K562 (cell line): Measurements from ENCODE around the gene PPP2R1A.

Experiments
- ATF7 ChIP-seq: fragments of 450-650 bp; IDR thresholded peaks from 2 replicates; pipeline ENCODE4 v1.7.1; 2014; ENCODE audit warnings: mild to moderate bottlenecking, moderate library complexity
- BRCA1 ChIP-seq, 2 experiments: fragments of 450-650 bp in 1 of 2; sonication (generic) in 1 of 2; formaldehyde crosslinking in 1 of 2; IDR thresholded peaks; 2 replicates each; pipeline versions ENCODE4 v1.5.0 to v1.6.1; 2017 to 2020; ENCODE audit warnings: mild to moderate bottlenecking in 1 of 2, missing genetic modification reagents in 1 of 2
- DNMT1 ChIP-seq: fragments of 450-650 bp; IDR thresholded peaks from 2 replicates; pipeline ENCODE4 v1.6.1; 2016; ENCODE audit warnings: antibody characterized with exemption, mild to moderate bottlenecking
- ELF1 ChIP-seq: fragments of 200-800 bp; sonication (Bioruptor generic); IDR thresholded peaks from 2 replicates; pipeline ENCODE4 v1.6.1; 2016; ENCODE audit warnings: missing genetic modification characterization, missing compliant biosample characterization
- EP300 ChIP-seq: IDR thresholded peaks from 2 replicates; pipeline ENCODE4 v1.6.1; 2012; ENCODE audit warnings: low read length, improper control_type of control experiment
- GTF2A2 ChIP-seq: IDR thresholded peaks from 2 replicates; pipeline ENCODE4 v1.6.1; 2016; ENCODE audit warnings: mild to moderate bottlenecking, missing genetic modification characterization, missing compliant biosample characterization
- JUND ChIP-seq, 2 experiments: IDR thresholded peaks; 2 replicates in 1 of 2; 3 replicates in 1 of 2; pipeline ENCODE4 v1.6.1; 2011; ENCODE audit warnings: borderline replicate concordance in 2 of 2, low read depth in 2 of 2, low read length in 2 of 2, improper control_type of control experiment in 1 of 2, missing biosample characterization in 1 of 2, missing genetic modification characterization in 1 of 2, missing genetic modification reagents in 1 of 2
- RFX5 ChIP-seq: IDR thresholded peaks from 2 replicates; pipeline ENCODE4 v1.6.1; 2011; ENCODE audit warnings: low read depth, mild to moderate bottlenecking, improper control_type of control experiment, low read length
- SREBF2 ChIP-seq: sonication (generic); formaldehyde crosslinking; IDR thresholded peaks from 2 replicates; pipeline ENCODE4 v1.4.0; 2020; ENCODE audit warnings: mild to moderate bottlenecking, missing genetic modification reagents
- TF ChIP-seq, protein P1 (sequence below), 3 experiments: IDR thresholded peaks in 2 of 3; conservative IDR thresholded peaks in 1 of 3; 2 replicates each; pipeline ENCODE4 v1.5.1; 2011 to 2012; ENCODE audit warnings: low read length in 3 of 3, mild to moderate bottlenecking in 3 of 3, control low read depth in 2 of 3, improper control_type of control experiment in 1 of 3, inconsistent platforms in 1 of 3, low read depth in 1 of 3, mixed read lengths in 1 of 3, moderate library complexity in 1 of 3; ENCODE audit not compliant: insufficient read depth in 2 of 3
- TF ChIP-seq, protein P2 (sequence below): sonication (generic); formaldehyde crosslinking; IDR thresholded peaks from 2 replicates; pipeline ENCODE4 v1.8.0; 2022; ENCODE audit warnings: mild to moderate bottlenecking, missing genetic modification reagents

DNA sequence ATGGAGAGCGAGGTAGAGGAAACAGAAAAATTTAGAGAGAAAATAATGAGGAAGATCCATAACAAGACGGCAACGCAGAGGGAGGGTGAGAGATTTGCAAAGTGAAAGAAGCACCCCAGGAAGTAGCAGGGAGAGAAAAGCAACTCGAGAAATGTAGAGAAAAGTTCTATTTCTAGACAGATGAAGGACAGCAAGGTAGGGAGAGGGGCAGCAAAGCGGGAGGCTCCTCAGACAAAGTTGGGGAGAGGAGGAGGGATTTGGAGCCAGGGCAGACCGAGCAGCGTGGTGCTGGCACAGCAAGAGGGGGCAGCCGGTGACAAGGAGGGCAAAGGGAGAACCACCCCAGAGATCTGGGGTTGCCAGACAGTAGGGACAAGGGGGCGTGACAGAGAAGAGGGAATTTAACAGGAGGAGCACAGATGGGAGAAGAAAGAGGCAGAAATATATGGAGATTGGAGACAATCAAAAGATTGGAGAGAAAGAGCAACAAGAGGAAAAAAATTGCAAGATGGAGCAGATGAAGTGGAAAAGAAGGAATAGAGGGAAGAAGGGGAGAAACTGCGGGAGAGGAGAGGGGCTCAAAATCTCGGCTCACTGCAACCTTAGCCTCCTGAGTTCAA lies 80.5 kb downstream of the PPP2R1A start:
- TF ChIP-seq EP300 (no peak), DNMT1 (no peak), JUND (IDR thresholded peaks at IDR 0.05; ENCODE audit: borderline replicate concordance, low read depth, low read length) (no peak), JUND (tag; IDR thresholded peaks at IDR 0.05; ENCODE audit: borderline replicate concordance, low read depth, low read length) (no peak), ATF7 (no peak), ELF1 (no peak), GTF2A2 (tag) (no peak), SREBF2 (CRISPR knock-in tag) (no peak), BRCA1 (IDR thresholded peaks at IDR 0.05) (no peak), BRCA1 (CRISPR knock-in tag; IDR thresholded peaks at IDR 0.05) (no peak), RFX5 (no peak)
- TF ChIP-seq, protein P1, sequence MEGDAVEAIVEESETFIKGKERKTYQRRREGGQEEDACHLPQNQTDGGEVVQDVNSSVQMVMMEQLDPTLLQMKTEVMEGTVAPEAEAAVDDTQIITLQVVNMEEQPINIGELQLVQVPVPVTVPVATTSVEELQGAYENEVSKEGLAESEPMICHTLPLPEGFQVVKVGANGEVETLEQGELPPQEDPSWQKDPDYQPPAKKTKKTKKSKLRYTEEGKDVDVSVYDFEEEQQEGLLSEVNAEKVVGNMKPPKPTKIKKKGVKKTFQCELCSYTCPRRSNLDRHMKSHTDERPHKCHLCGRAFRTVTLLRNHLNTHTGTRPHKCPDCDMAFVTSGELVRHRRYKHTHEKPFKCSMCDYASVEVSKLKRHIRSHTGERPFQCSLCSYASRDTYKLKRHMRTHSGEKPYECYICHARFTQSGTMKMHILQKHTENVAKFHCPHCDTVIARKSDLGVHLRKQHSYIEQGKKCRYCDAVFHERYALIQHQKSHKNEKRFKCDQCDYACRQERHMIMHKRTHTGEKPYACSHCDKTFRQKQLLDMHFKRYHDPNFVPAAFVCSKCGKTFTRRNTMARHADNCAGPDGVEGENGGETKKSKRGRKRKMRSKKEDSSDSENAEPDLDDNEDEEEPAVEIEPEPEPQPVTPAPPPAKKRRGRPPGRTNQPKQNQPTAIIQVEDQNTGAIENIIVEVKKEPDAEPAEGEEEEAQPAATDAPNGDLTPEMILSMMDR (IDR thresholded peaks at IDR 0.05 in 2 of 3, conservative IDR thresholded peaks at IDR 0.05 in 1 of 3; ENCODE audit: insufficient read depth in 2 of 3, low read depth in 1 of 3, low read length in 3 of 3), result no peak
- TF ChIP-seq, protein P2, sequence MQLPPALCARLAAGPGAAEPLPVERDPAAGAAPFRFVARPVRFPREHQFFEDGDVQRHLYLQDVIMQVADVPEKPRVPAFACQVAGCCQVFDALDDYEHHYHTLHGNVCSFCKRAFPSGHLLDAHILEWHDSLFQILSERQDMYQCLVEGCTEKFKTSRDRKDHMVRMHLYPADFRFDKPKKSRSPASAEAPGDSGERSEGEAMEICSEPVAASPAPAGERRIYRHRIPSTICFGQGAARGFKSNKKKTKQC (CRISPR knock-in tag), result no peak
